ENCODE data around the gene FOXP3. TPM values are rescaled to one million over a fixed set of nuclear protein-coding genes. Genes with fewer than 3 reads are reported as not detected.

The FOXP3 gene
- total RNA-seq, 6 donors from 2014 or later = 0.23 to 0.54 TPM; not detected in 4

DNA sequence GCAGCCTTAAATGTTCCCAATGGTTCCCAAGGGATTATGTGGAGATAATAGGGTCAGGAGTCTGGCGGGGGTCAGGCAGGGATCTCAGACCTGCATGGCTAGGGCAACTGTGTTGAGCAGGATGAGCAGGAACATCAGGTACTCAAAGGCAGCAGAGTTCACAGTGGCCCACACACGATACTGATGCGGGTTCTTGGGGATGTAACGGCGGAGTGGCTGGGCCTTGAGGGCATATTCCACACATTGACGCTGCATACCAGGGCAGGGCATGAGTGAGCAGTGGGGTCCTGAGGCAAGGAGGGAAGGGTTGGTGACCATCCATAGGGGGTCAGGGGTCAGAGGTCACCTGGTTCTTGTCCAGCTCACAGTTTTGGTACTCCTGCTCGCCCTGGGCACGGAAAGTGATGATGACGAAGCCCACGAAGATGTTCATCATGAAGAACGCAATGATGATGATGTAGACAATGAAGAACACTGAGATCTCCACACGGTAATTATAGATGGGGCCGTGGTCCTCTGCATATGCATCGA is 49.4 kb downstream of the FOXP3 start:
- H3K4me1 ChIP-seq = no peaks in the 10 kb centered on the region
- H3K27ac ChIP-seq = no peak overlapping the region
- DNase-seq = no peak
- TF ChIP-seq EP300 (IDR thresholded peaks at IDR 0.05) (no peak), POLR2AphosphoS5 (IDR thresholded peaks at IDR 0.05) (no peak), POLR2A (IDR thresholded peaks at IDR 0.05) (no peak)
- TF ChIP-seq, protein P1, sequence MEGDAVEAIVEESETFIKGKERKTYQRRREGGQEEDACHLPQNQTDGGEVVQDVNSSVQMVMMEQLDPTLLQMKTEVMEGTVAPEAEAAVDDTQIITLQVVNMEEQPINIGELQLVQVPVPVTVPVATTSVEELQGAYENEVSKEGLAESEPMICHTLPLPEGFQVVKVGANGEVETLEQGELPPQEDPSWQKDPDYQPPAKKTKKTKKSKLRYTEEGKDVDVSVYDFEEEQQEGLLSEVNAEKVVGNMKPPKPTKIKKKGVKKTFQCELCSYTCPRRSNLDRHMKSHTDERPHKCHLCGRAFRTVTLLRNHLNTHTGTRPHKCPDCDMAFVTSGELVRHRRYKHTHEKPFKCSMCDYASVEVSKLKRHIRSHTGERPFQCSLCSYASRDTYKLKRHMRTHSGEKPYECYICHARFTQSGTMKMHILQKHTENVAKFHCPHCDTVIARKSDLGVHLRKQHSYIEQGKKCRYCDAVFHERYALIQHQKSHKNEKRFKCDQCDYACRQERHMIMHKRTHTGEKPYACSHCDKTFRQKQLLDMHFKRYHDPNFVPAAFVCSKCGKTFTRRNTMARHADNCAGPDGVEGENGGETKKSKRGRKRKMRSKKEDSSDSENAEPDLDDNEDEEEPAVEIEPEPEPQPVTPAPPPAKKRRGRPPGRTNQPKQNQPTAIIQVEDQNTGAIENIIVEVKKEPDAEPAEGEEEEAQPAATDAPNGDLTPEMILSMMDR (IDR thresholded peaks at IDR 0.05) = no peak
- H3K27me3 ChIP-seq = no peaks in the 10 kb centered on the region
- WGBS, 2 donors = 91 to 92% methylated on average over 6 to 14 of the region's 14 CpGs
- no peaks in the 10 kb centered on the region for H3K36me3 ChIP-seq
- ATAC-seq (ENCODE audit: low FRiP score in 2 of 2) = no peak
- H3K4me3 ChIP-seq = no peak overlapping the region
- no peaks in the 10 kb centered on the region for H3K9me3 ChIP-seq

DNA sequence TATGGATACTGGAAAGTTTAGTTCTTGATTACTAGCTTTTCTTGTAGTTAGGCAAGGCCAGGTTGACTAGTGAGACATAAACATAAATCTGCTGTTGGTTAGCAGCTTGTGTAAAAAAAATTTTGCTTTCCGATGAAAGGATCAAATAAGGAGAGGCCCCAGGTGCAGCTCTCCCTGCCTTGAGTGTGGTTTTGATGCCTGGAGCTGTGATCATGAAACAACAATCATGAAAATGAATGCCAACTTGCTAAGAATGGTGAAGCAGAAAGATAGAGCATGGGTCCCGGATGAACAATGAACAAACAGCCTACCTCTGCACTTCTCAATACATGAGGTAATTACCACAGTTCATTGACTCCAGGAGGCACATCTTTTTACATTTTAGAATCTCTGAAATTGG is 50.1 kb downstream of the FOXP3 start:
- WGBS, 2 donors = 84 to 87% methylated on average over 2 of the region's 2 CpGs
- Histone ChIP-seq H3K9me3 (no peaks in the 10 kb centered on the region), H3K27me3 (no peaks in the 10 kb centered on the region), H3K4me1 (no peaks in the 10 kb centered on the region), H3K27ac (no peak overlapping the region), H3K4me3 (no peak overlapping the region), H3K36me3 (no peaks in the 10 kb centered on the region)
- TF ChIP-seq POLR2AphosphoS5 (IDR thresholded peaks at IDR 0.05) (no peak), EP300 (IDR thresholded peaks at IDR 0.05) (no peak), POLR2A (IDR thresholded peaks at IDR 0.05) (no peak)
- TF ChIP-seq, protein P1 (IDR thresholded peaks at IDR 0.05) = no peak
- no peak for DNase-seq
- ATAC-seq (ENCODE audit: low FRiP score in 2 of 2) = no peak

DNA sequence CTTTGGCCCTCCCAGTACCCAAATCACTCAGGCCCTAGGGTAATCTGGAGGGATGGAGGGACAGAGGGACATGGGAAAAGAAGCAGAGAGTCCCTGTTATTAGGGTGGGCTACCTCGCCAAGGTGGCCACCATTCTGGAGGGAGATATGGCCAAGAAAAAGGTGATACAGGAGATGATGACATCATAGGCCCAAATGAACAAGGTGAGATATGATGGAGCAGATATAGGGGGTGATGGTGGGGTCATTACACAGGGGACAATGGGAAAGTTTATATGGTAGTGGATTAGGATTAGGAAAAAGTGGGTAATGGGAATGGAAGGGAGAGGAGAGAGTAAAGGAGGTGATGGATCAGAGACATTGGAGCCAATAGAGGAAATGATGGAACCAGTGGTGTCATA is 51.6 kb downstream of the FOXP3 start:
- 63 to 83% methylated on average over 1 of the region's 1 CpG for WGBS, 2 donors
- no peaks in the 10 kb centered on the region for H3K9me3 ChIP-seq
- no peak overlapping the region for H3K27ac ChIP-seq
- no peak overlapping the region for H3K4me3 ChIP-seq
- no peaks in the 10 kb centered on the region for H3K36me3 ChIP-seq
- H3K27me3 ChIP-seq = no peaks in the 10 kb centered on the region
- TF ChIP-seq POLR2AphosphoS5 (IDR thresholded peaks at IDR 0.05) (no peak), EP300 (IDR thresholded peaks at IDR 0.05) (no peak), POLR2A (IDR thresholded peaks at IDR 0.05) (no peak)
- TF ChIP-seq, protein P1 (IDR thresholded peaks at IDR 0.05) = no peak
- ATAC-seq (ENCODE audit: low FRiP score in 2 of 2) (no peak), DNase-seq (no peak)
- H3K4me1 ChIP-seq = no peaks in the 10 kb centered on the region

DNA sequence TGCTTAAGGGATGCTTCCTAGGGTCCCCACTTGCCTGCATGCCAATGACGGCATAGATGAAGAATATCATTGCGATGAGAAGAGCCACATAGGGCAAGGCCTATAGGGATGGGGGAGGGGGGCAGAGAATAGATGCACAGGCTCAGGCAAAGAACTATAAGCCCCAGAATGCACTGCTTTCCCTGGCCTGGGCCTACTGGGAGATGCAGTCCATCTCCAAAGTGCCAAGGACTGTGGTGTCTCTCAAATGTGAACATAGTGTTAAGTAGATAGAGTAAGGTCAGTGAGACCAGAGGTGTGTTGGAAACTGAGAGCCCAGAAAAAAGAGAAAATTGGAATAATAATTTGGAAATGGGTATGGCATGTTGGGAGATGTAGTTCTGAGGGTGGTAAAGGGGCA is 52.3 kb downstream of the FOXP3 start:
- no peaks in the 10 kb centered on the region for H3K9me3 ChIP-seq
- H3K36me3 ChIP-seq = no peaks in the 10 kb centered on the region
- DNase-seq (no peak), ATAC-seq (ENCODE audit: low FRiP score in 2 of 2) (no peak)
- 73 to 83% methylated on average over 1 to 2 of the region's 2 CpGs for WGBS, 2 donors
- H3K4me3 ChIP-seq = no peak overlapping the region
- no peaks in the 10 kb centered on the region for H3K4me1 ChIP-seq
- H3K27me3 ChIP-seq = no peaks in the 10 kb centered on the region
- H3K27ac ChIP-seq = no peak overlapping the region
- no peak for TF ChIP-seq POLR2AphosphoS5 (IDR thresholded peaks at IDR 0.05)
- TF ChIP-seq, protein P1 (IDR thresholded peaks at IDR 0.05) = no peak

DNA sequence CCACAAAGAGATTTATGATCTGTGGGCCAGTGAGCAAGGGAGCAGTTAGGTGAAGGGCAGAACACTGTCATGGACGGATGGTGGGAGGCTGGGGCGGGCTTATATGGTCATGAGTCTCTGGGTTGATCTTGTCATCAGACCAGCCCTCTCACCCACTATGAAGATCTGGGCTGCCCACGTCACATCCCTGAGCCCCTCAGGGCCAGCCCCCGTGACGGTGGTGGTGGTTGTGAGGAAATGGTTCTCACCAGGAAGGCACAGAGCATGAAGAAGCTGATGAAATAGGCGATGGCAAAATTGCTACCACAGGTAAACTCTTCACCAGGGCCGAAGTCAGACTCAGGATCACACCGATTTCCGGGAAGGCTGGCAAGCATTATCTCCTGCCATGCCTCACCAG is 53.4 kb downstream of the FOXP3 start:
- Histone ChIP-seq H3K36me3 (no peaks in the 10 kb centered on the region), H3K9me3 (no peaks in the 10 kb centered on the region), H3K27me3 (no peaks in the 10 kb centered on the region), H3K4me1 (no peaks in the 10 kb centered on the region), H3K27ac (no peak overlapping the region), H3K4me3 (no peak overlapping the region)
- ATAC-seq (ENCODE audit: low FRiP score in 2 of 2) (no peak), DNase-seq (no peak)
- TF ChIP-seq, protein P1 (IDR thresholded peaks at IDR 0.05) = no peak
- 81% methylated on average over 9 of the region's 9 CpGs; no CpG with 5 or more reads in 1 of the 2 donors for WGBS, 2 donors

Data from upper lobe of left lung (tissue), 6 donors.